T-helper 1 cell treated with Interleukin-12 subunit alpha and Interleukin-12 subunit beta and Interleukin-4 antibody, amounts not matched to agents 30 μg/mL and 1 μg/mL, for 36 hours (primary cell): ENCODE measurements around the gene EVA1C.

Experiments used
- H3K27ac Mint-ChIP-seq: one replicate; pipeline ENCODE4 v1.8.0; 2021; ENCODE audit warnings: mild to moderate bottlenecking, mixed read lengths
- H3K27me3 Mint-ChIP-seq: one replicate; pipeline ENCODE4 v1.8.0; 2021; ENCODE audit warnings: low read depth, mixed read lengths
- H3K36me3 Mint-ChIP-seq: one replicate; pipeline ENCODE4 v1.8.0; 2021; ENCODE audit warnings: low read depth, mixed read lengths
- H3K4me1 Mint-ChIP-seq: one replicate; pipeline ENCODE4 v1.8.0; 2021; ENCODE audit warnings: low read depth, mixed read lengths
- H3K4me3 Mint-ChIP-seq: one replicate; pipeline ENCODE4 v1.8.0; 2021; ENCODE audit warnings: mild to moderate bottlenecking, moderate library complexity, mixed read lengths
- H3K9me3 Mint-ChIP-seq: one replicate; pipeline ENCODE4 v1.8.0; 2021; ENCODE audit warnings: mixed read lengths

Gene EVA1C

GRCh38 chr21:32410291-32410690, 2.2 kb upstream of the EVA1C start:
- Mint-ChIP-seq H3K9me3 (no peaks in the 10 kb centered on the region), H3K36me3 (no peaks in the 10 kb centered on the region), H3K27me3 (peaks cover 5% of the 10 kb centered on the region), H3K4me1 (peaks cover 17% of the 10 kb centered on the region), H3K27ac (no peak overlapping the region), H3K4me3 (no peak overlapping the region)

- Mint-ChIP-seq H3K27me3 (peaks cover 5% of the 10 kb centered on the region), H3K4me1 (peaks cover 17% of the 10 kb centered on the region)
Observed at GRCh38 chr21:32410916-32411315, 1.6 kb upstream of the EVA1C start.

GRCh38 chr21:32411350-32412161, 950 bp upstream of the EVA1C start:
- peak overlapping the region; percentile 91 for H3K4me3 Mint-ChIP-seq
- peaks cover 5% of the 10 kb centered on the region for H3K27me3 Mint-ChIP-seq
- peaks cover 17% of the 10 kb centered on the region for H3K4me1 Mint-ChIP-seq
- peak overlapping the region; percentile 86 for H3K27ac Mint-ChIP-seq
- H3K36me3 Mint-ChIP-seq: no peaks in the 10 kb centered on the region
- H3K9me3 Mint-ChIP-seq: no peaks in the 10 kb centered on the region

More at GRCh38 chr21:32410916-32411315, 1.6 kb upstream of the EVA1C start:
- Mint-ChIP-seq H3K4me3 (peak overlapping the region; percentile 91), H3K36me3 (no peaks in the 10 kb centered on the region), H3K27ac (peak overlapping the region; percentile 47), H3K9me3 (no peaks in the 10 kb centered on the region)

- Mint-ChIP-seq H3K36me3 (no peaks in the 10 kb centered on the region), H3K4me3 (peak overlapping the region; percentile 88), H3K27me3 (peaks cover 5% of the 10 kb centered on the region), H3K27ac (peak overlapping the region; percentile 62), H3K4me1 (peaks cover 17% of the 10 kb centered on the region), H3K9me3 (no peaks in the 10 kb centered on the region)
Observed at GRCh38 chr21:32413015-32413504, 554 bp downstream of the EVA1C start.

- H3K27ac Mint-ChIP-seq: no peak overlapping the region
Observed at GRCh38 chr21:32413697-32414578, 1.4 kb downstream of the EVA1C start.

GRCh38 chr21:32414579-32415358, 2.3 kb downstream of the EVA1C start:
- Mint-ChIP-seq H3K27me3 (peaks cover 5% of the 10 kb centered on the region), H3K9me3 (no peaks in the 10 kb centered on the region), H3K36me3 (no peaks in the 10 kb centered on the region), H3K4me3 (no peak overlapping the region), H3K4me1 (peaks cover 17% of the 10 kb centered on the region), H3K27ac (no peak overlapping the region)

More at GRCh38 chr21:32413697-32414578, 1.4 kb downstream of the EVA1C start:
- H3K4me3 Mint-ChIP-seq: peak overlapping the region; percentile 88
- peaks cover 17% of the 10 kb centered on the region for H3K4me1 Mint-ChIP-seq
- no peaks in the 10 kb centered on the region for H3K36me3 Mint-ChIP-seq
- H3K9me3 Mint-ChIP-seq: no peaks in the 10 kb centered on the region
- peaks cover 5% of the 10 kb centered on the region for H3K27me3 Mint-ChIP-seq

- H3K9me3 Mint-ChIP-seq: no peaks in the 10 kb centered on the region
- H3K4me3 Mint-ChIP-seq: no peak overlapping the region
- H3K27me3 Mint-ChIP-seq: peaks cover 5% of the 10 kb centered on the region
- no peak overlapping the region for H3K27ac Mint-ChIP-seq
- peaks cover 15% of the 10 kb centered on the region for H3K4me1 Mint-ChIP-seq
- no peaks in the 10 kb centered on the region for H3K36me3 Mint-ChIP-seq
Observed at GRCh38 chr21:32415451-32416398, 3.2 kb downstream of the EVA1C start.

GRCh38 chr21:32418146-32418545, 5.6 kb downstream of the EVA1C start:
- no peaks in the 10 kb centered on the region for H3K9me3 Mint-ChIP-seq
- no peak overlapping the region for H3K27ac Mint-ChIP-seq
- H3K36me3 Mint-ChIP-seq: no peaks in the 10 kb centered on the region
- H3K4me3 Mint-ChIP-seq: no peak overlapping the region
- peaks cover 4% of the 10 kb centered on the region for H3K4me1 Mint-ChIP-seq
- H3K27me3 Mint-ChIP-seq: peaks cover 5% of the 10 kb centered on the region

GRCh38 chr21:32422064-32422463, 9.6 kb downstream of the EVA1C start:
- H3K27me3 Mint-ChIP-seq: no peaks in the 10 kb centered on the region
- H3K27ac Mint-ChIP-seq: no peak overlapping the region

GRCh38 chr21:32423320-32424190, 11.0 kb downstream of the EVA1C start:
- no peaks in the 10 kb centered on the region for H3K9me3 Mint-ChIP-seq
- H3K36me3 Mint-ChIP-seq: no peaks in the 10 kb centered on the region
- H3K27ac Mint-ChIP-seq: no peak overlapping the region
- no peak overlapping the region for H3K4me3 Mint-ChIP-seq
- H3K4me1 Mint-ChIP-seq: no peaks in the 10 kb centered on the region
- no peaks in the 10 kb centered on the region for H3K27me3 Mint-ChIP-seq

More at GRCh38 chr21:32422064-32422463, 9.6 kb downstream of the EVA1C start:
- no peaks in the 10 kb centered on the region for H3K9me3 Mint-ChIP-seq
- H3K36me3 Mint-ChIP-seq: no peaks in the 10 kb centered on the region
- H3K4me3 Mint-ChIP-seq: no peak overlapping the region
- no peaks in the 10 kb centered on the region for H3K4me1 Mint-ChIP-seq

- Mint-ChIP-seq H3K27me3 (no peaks in the 10 kb centered on the region), H3K9me3 (no peaks in the 10 kb centered on the region), H3K4me1 (no peaks in the 10 kb centered on the region), H3K27ac (no peak overlapping the region), H3K36me3 (no peaks in the 10 kb centered on the region), H3K4me3 (no peak overlapping the region)
Observed at GRCh38 chr21:32424191-32424535, 11.7 kb downstream of the EVA1C start.

- no peaks in the 10 kb centered on the region for H3K27me3 Mint-ChIP-seq
- H3K9me3 Mint-ChIP-seq: no peaks in the 10 kb centered on the region
- H3K36me3 Mint-ChIP-seq: no peaks in the 10 kb centered on the region
- no peak overlapping the region for H3K4me3 Mint-ChIP-seq
- no peaks in the 10 kb centered on the region for H3K4me1 Mint-ChIP-seq
- no peak overlapping the region for H3K27ac Mint-ChIP-seq
Observed at GRCh38 chr21:32424674-32425073, 12.2 kb downstream of the EVA1C start.

- H3K27ac Mint-ChIP-seq: no peak overlapping the region
- no peaks in the 10 kb centered on the region for H3K36me3 Mint-ChIP-seq
- H3K4me1 Mint-ChIP-seq: no peaks in the 10 kb centered on the region
- no peak overlapping the region for H3K4me3 Mint-ChIP-seq
- H3K9me3 Mint-ChIP-seq: no peaks in the 10 kb centered on the region
- H3K27me3 Mint-ChIP-seq: no peaks in the 10 kb centered on the region
Observed at GRCh38 chr21:32425628-32426027, 13.1 kb downstream of the EVA1C start.
